Measurements from ENCODE around the gene CA10. TPM values are rescaled to one million over a fixed set of nuclear protein-coding genes. Genes with fewer than 3 reads are reported as not detected.
A peak's percentile ranks its signal among the peaks of the same experiment; 100 is the strongest.

CA10 gene
- total RNA-seq, 6 experiments from 2014 or later = not detected

- no peaks in the 10 kb centered on the region for H3K9me3 ChIP-seq
- no peak for DNase-seq
These were observed 490.2 kb downstream of the CA10 start for GRCh38 chr17:51668155-51668962.

GRCh38 chr17:51667706-51668083 is 490.8 kb downstream of the CA10 start:
- TF ChIP-seq CTCF (IDR thresholded peaks at IDR 0.05) = no peak
- 82% methylated on average over 2 of the region's 2 CpGs for WGBS (ENCODE audit: insufficient coverage, low coverage, low lambda C conversion rate, missing lambda C conversion rate)
- no peak for ATAC-seq

More at GRCh38 chr17:51668155-51668962, 490.2 kb downstream of the CA10 start:
- TF ChIP-seq POLR2A (IDR thresholded peaks at IDR 0.05) = no peak
- TF ChIP-seq CTCF (IDR thresholded peaks at IDR 0.05) = no peak
- Histone ChIP-seq H3K27me3 (no peaks in the 10 kb centered on the region), H3K4me1 (no peaks in the 10 kb centered on the region), H3K36me3 (no peaks in the 10 kb centered on the region), H3K4me3 (no peak overlapping the region), H3K27ac (no peak overlapping the region)
- intact Hi-C loops (cut with DNase I) = no loop called here
- whole genome bisulfite sequencing (ENCODE audit: insufficient coverage, low coverage, low lambda C conversion rate, missing lambda C conversion rate) = 59% methylated on average over 2 of the region's 21 CpGs
- peak in 1 of 4 donors; percentile 13 for ATAC-seq

GRCh38 chr17:51666971-51667705 is 491.4 kb downstream of the CA10 start:
- no peaks in the 10 kb centered on the region for H3K4me1 ChIP-seq
- DNase-seq (no peak), ATAC-seq (no peak)
- H3K27ac ChIP-seq = no peak overlapping the region
- H3K4me3 ChIP-seq = no peak overlapping the region
- no peaks in the 10 kb centered on the region for H3K27me3 ChIP-seq
- TF ChIP-seq CTCF (IDR thresholded peaks at IDR 0.05) (no peak), POLR2A (IDR thresholded peaks at IDR 0.05) (no peak)
- no peaks in the 10 kb centered on the region for H3K9me3 ChIP-seq
- 67% methylated on average over 1 of the region's 1 CpG for WGBS (ENCODE audit: insufficient coverage, low coverage, low lambda C conversion rate, missing lambda C conversion rate)
- intact Hi-C loops (cut with DNase I) = no loop called here
- no peaks in the 10 kb centered on the region for H3K36me3 ChIP-seq

More at GRCh38 chr17:51667706-51668083, 490.8 kb downstream of the CA10 start:
- intact Hi-C loops (cut with DNase I) = no loop called here
- H3K36me3 ChIP-seq = no peaks in the 10 kb centered on the region
- no peaks in the 10 kb centered on the region for H3K27me3 ChIP-seq
- no peak overlapping the region for H3K27ac ChIP-seq
- DNase-seq = no peak
- no peaks in the 10 kb centered on the region for H3K4me1 ChIP-seq
- no peak overlapping the region for H3K4me3 ChIP-seq
- H3K9me3 ChIP-seq = no peaks in the 10 kb centered on the region

- DNase-seq = no peak
- H3K9me3 ChIP-seq = no peaks in the 10 kb centered on the region
- H3K4me1 ChIP-seq = no peaks in the 10 kb centered on the region
- H3K36me3 ChIP-seq = no peaks in the 10 kb centered on the region
- 59% methylated on average over 2 of the region's 2 CpGs for WGBS (ENCODE audit: insufficient coverage, low coverage, low lambda C conversion rate, missing lambda C conversion rate)
- TF ChIP-seq CTCF (IDR thresholded peaks at IDR 0.05) (no peak), POLR2A (IDR thresholded peaks at IDR 0.05) (no peak)
- no peak for ATAC-seq
- no peaks in the 10 kb centered on the region for H3K27me3 ChIP-seq
- intact Hi-C loops (cut with DNase I) = no loop called here
- no peak overlapping the region for H3K27ac ChIP-seq
- H3K4me3 ChIP-seq = no peak overlapping the region
These were observed 496.1 kb downstream of the CA10 start for GRCh38 chr17:51662204-51663056.

Measured in right lobe of liver (tissue), 6 donors.